Measurements from ENCODE around the gene DLGAP4. TPM values are rescaled to one million over a fixed set of nuclear protein-coding genes. Genes with fewer than 3 reads are reported as not detected.

DLGAP4 gene
- total RNA-seq, 1 experiment from 2014 or later = 80.3 TPM

DNA sequence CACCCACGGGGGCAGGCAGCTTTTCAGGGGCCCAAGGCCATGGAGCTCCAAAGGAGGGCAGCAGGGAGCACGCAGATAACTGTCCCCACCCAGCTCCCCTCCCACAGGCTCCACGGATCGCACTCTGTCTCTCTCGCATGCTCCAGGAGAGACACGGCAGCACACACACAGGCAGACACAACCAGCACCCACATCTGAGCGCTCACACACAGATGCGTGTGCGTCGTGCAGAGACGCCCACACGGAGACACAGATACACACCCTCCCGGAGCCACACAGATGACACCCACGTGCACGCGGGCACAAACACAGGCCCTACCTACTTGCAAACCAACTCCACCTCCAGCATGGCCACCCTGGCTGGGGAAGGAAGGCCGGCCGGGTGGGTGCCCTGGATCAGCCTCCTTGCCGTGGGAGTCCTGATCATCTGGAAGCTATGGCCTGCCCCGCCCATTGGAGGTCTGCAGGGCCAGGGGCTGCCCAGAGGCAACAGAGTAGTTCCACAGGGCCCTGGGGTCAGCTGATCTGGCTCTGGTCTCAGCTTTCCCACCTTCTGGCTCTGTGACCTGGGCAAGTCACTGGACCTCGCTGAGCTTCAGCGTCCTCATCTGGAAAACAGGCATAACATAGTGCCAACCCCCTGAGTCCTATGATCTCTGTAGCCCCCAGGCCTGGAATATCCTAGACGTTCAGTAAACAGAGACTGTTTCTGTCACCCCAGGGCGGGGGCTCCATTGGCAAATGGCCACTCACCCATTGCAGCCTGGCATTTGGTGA, 38.3 kb upstream of the DLGAP4 start:
- BruUV-seq (replicated peaks) = no TSS peak

DNA sequence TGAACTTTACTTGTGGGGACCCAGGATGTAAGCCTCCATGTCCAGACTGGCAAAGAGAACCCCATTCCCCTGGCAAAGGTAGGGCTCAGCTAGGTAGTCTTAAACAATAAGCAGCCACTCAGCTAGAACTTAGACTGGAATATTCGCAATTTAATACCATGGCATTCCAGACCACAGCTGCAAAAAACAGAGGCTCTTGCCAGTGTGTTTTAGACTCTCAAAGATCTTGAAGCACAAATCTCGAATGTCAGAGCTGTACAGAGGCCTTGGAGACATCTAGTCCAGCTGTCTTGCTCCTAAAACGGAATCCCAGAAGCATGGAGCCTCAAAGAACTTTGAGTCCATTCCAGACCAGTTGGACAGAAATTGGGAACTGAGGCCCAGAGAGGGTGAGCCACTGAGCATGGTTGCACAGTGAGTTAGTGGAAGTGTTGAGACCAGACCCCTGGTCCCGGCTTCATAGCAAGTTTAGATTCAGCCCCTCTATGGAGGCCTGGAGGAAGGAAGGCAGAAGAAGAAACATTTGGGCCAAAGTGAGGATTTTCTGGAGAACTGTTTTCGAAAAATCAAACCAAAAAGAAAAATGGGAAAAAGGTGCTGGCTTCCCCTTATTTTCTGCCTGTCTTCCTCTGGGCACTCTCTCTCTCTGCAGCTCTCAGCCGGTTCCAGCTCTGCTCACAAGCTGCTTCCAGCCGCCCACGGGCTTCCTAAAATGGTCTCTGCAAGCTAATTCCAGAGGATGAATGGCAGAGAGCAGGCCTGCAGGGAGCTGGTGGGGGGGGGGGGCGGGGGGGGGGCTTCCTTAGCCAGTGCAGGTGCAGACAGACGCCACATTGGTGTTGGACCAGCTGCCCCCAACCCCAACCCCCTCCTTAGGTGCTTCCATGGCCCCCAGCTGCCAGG, 37.4 kb upstream of the DLGAP4 start:
- intact Hi-C loops (cut with micrococcal nuclease) = no loop called here
- H3K27ac Mint-ChIP-seq (ENCODE audit: low read depth, unreplicated experiment) = no peak overlapping the region
- no peak overlapping the region for H3K4me3 Mint-ChIP-seq (ENCODE audit: unreplicated experiment)
- no peak for DNase-seq (ENCODE audit: unreplicated experiment)
- no peaks in the 10 kb centered on the region for H3K27me3 Mint-ChIP-seq (ENCODE audit: insufficient read depth, unreplicated experiment)
- BruUV-seq (replicated peaks) = no TSS peak
- H3K36me3 Mint-ChIP-seq (ENCODE audit: insufficient read depth, unreplicated experiment) = no peaks in the 10 kb centered on the region
- CTCF ChIA-PET = interaction anchor here (0.8 to 2.7 kb wide), 3 partner anchors 10 to 171 kb away, joined by 3 to 8 read pairs (median 3); no protein-coding TSS in a partner anchor
- H3K4me1 Mint-ChIP-seq (ENCODE audit: insufficient read depth, unreplicated experiment) = no peaks in the 10 kb centered on the region
- POLR2A ChIA-PET = interaction anchor here (0.7 kb wide), 2 partner anchors 47 to 160 kb away, joined by 3 read pairs; no protein-coding TSS in a partner anchor
- H3K9me3 Mint-ChIP-seq (ENCODE audit: unreplicated experiment) = no peaks in the 10 kb centered on the region
- TF ChIP-seq, protein P1, sequence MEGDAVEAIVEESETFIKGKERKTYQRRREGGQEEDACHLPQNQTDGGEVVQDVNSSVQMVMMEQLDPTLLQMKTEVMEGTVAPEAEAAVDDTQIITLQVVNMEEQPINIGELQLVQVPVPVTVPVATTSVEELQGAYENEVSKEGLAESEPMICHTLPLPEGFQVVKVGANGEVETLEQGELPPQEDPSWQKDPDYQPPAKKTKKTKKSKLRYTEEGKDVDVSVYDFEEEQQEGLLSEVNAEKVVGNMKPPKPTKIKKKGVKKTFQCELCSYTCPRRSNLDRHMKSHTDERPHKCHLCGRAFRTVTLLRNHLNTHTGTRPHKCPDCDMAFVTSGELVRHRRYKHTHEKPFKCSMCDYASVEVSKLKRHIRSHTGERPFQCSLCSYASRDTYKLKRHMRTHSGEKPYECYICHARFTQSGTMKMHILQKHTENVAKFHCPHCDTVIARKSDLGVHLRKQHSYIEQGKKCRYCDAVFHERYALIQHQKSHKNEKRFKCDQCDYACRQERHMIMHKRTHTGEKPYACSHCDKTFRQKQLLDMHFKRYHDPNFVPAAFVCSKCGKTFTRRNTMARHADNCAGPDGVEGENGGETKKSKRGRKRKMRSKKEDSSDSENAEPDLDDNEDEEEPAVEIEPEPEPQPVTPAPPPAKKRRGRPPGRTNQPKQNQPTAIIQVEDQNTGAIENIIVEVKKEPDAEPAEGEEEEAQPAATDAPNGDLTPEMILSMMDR (IDR thresholded peaks at IDR 0.05; ENCODE audit: unreplicated experiment) = no peak

More for the DNA sequence above, 38.3 kb upstream of the DLGAP4 start:
- Mint-ChIP-seq H3K27me3 (ENCODE audit: insufficient read depth, unreplicated experiment) (no peaks in the 10 kb centered on the region), H3K36me3 (ENCODE audit: insufficient read depth, unreplicated experiment) (no peaks in the 10 kb centered on the region), H3K27ac (ENCODE audit: low read depth, unreplicated experiment) (no peak overlapping the region), H3K4me1 (ENCODE audit: insufficient read depth, unreplicated experiment) (no peaks in the 10 kb centered on the region), H3K4me3 (ENCODE audit: unreplicated experiment) (no peak overlapping the region), H3K9me3 (ENCODE audit: unreplicated experiment) (no peaks in the 10 kb centered on the region)
- intact Hi-C loops (cut with micrococcal nuclease) = no loop called here
- ChIA-PET POLR2A (interaction anchor here (0.5 to 0.7 kb wide), 2 partner anchors 129 to 161 kb away, joined by 3 read pairs; no protein-coding TSS in a partner anchor), CTCF (interaction anchor here (0.8 to 2.7 kb wide), 2 partner anchors 90 to 172 kb away, joined by 3 to 8 read pairs; no protein-coding TSS in a partner anchor)
- TF ChIP-seq, protein P1 (IDR thresholded peaks at IDR 0.05; ENCODE audit: unreplicated experiment) = no peak
- DNase-seq (ENCODE audit: unreplicated experiment) = no peak

DNA sequence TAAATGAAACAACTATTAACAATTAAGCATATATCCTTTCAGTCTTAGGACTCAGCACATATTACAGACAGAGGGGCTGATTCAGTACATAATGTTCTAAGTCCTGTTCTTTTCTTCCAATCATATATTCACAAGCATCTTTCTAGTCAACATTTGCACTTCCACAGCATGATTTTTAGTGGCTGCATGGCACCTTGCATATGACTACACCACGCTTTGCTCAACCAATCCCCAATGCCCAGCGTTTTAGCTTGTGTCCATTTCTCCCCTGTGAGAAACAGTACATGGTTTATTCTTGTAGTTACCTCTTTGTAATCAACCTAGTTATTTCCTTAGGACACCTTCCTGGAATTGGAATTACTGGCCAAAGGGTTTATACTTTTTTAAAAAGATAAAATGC, 36.6 kb upstream of the DLGAP4 start:
- ChIA-PET POLR2A (no interaction called here), CTCF (interaction anchor here (1.3 to 2.7 kb wide), 2 partner anchors 9 to 170 kb away, joined by 3 to 8 read pairs; no protein-coding TSS in a partner anchor)
- Mint-ChIP-seq H3K4me1 (ENCODE audit: insufficient read depth, unreplicated experiment) (no peaks in the 10 kb centered on the region), H3K4me3 (ENCODE audit: unreplicated experiment) (no peak overlapping the region), H3K9me3 (ENCODE audit: unreplicated experiment) (no peaks in the 10 kb centered on the region), H3K27me3 (ENCODE audit: insufficient read depth, unreplicated experiment) (no peaks in the 10 kb centered on the region), H3K36me3 (ENCODE audit: insufficient read depth, unreplicated experiment) (no peaks in the 10 kb centered on the region), H3K27ac (ENCODE audit: low read depth, unreplicated experiment) (no peak overlapping the region)
- intact Hi-C loops (cut with micrococcal nuclease) = no loop called here
- no TSS peak for BruUV-seq (replicated peaks)
- TF ChIP-seq, protein P1 (IDR thresholded peaks at IDR 0.05; ENCODE audit: unreplicated experiment) = no peak
- DNase-seq (ENCODE audit: unreplicated experiment) = no peak
